Measurements from ENCODE around the gene PDXP. TPM values are rescaled to one million over a fixed set of nuclear protein-coding genes. Genes with fewer than 3 reads are reported as not detected.

The PDXP gene
- total and polyA plus RNA-seq, 7 donors = 7.5 to 51.1 (median 12.8) TPM

DNA sequence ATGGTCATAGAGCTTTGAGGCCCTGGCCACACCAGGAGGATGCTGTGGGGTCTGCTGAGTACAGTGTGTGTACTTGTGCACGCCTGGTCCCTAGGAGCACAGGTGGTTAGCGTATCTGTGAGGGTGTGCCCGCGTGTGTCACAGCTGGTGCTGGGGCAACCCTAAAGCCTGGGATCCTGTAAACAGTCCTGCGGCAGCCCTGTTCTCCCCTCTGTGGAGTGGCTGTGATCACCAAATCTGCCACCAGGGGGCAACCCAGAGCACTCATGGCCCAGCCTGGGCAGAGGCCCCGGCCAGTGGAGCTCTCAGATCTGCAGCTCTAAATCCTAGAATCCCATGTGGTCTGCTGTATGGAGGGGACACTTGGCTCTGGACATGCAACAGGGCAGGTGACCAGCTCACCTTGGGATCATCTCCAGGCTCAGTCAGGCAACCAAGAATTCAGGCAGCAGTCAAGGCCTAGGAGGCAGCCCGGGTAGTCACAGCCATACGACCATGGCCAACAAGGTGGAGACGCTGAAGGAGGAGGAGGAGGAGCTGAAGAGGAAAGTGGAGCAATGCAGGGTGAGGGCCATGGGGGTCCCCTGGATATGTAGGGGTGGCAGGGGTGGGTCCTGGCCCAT is 15.2 kb upstream of the PDXP start:
- Histone ChIP-seq H3K36me3 (peaks cover 0 to 5% (median 0%) of the 10 kb centered on the region in 4 donors), H3K4me3 (no peak overlapping the region), H3K4me1 (peaks cover 0 to 24% (median 21%) of the 10 kb centered on the region in 4 donors), H3K27ac (no peak overlapping the region), H3K27me3 (peaks cover 0 to 7% (median 6%) of the 10 kb centered on the region in 3 donors), H3K9me3 (no peaks in the 10 kb centered on the region)
- TF ChIP-seq, protein P1, sequence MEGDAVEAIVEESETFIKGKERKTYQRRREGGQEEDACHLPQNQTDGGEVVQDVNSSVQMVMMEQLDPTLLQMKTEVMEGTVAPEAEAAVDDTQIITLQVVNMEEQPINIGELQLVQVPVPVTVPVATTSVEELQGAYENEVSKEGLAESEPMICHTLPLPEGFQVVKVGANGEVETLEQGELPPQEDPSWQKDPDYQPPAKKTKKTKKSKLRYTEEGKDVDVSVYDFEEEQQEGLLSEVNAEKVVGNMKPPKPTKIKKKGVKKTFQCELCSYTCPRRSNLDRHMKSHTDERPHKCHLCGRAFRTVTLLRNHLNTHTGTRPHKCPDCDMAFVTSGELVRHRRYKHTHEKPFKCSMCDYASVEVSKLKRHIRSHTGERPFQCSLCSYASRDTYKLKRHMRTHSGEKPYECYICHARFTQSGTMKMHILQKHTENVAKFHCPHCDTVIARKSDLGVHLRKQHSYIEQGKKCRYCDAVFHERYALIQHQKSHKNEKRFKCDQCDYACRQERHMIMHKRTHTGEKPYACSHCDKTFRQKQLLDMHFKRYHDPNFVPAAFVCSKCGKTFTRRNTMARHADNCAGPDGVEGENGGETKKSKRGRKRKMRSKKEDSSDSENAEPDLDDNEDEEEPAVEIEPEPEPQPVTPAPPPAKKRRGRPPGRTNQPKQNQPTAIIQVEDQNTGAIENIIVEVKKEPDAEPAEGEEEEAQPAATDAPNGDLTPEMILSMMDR (IDR thresholded peaks at IDR 0.05) = peak; percentile 79 to 94 (median 91)
- TF ChIP-seq EP300 (IDR thresholded peaks at IDR 0.05) (no peak), POLR2A (IDR thresholded peaks at IDR 0.05) (no peak), POLR2AphosphoS5 (IDR thresholded peaks at IDR 0.05) (peak in 1 of 4 donors; percentile 6)
- WGBS, 2 donors = 23 to 33% methylated on average over 9 of the region's 9 CpGs
- intact Hi-C loops (cut with DNase I) = loop anchor here (1.0 to 2.0 kb wide), 2 partner anchors 38 to 149 kb away; no protein-coding TSS in a partner anchor
- peak; percentile 92 for DNase-seq

DNA sequence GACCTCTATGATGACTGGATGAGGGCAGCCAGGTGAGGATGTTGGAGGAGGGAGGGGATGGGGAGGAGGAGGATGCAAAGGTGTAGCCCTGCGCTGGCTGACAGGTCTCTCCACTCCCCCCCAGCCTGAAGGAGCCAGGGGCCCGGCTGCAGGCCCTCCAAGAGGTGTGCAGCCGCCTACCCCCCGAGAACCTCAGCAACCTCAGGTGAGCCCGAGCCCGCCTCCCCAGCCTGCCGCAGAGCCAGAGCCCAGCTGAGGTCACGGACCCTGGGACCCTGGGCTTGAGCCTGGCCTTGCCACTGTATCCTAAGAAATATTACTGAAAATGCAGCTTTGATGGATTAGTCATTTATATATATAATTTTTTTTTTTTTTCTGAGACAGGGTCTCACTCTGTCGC is 11.2 kb upstream of the PDXP start:
- WGBS, 2 donors = 95% methylated on average over 9 of the region's 9 CpGs
- TF ChIP-seq, protein P1 (IDR thresholded peaks at IDR 0.05) = no peak
- TF ChIP-seq POLR2A (IDR thresholded peaks at IDR 0.05) (no peak), POLR2AphosphoS5 (IDR thresholded peaks at IDR 0.05) (no peak), EP300 (IDR thresholded peaks at IDR 0.05) (no peak)
- Histone ChIP-seq H3K4me1 (peaks cover 0 to 4% (median 3%) of the 10 kb centered on the region in 4 donors), H3K9me3 (no peaks in the 10 kb centered on the region), H3K27ac (no peak overlapping the region), H3K27me3 (no peaks in the 10 kb centered on the region), H3K36me3 (peaks cover 0 to 5% (median 0%) of the 10 kb centered on the region in 4 donors), H3K4me3 (no peak overlapping the region)
- DNase-seq = no peak
- intact Hi-C loops (cut with DNase I) = no loop called here

DNA sequence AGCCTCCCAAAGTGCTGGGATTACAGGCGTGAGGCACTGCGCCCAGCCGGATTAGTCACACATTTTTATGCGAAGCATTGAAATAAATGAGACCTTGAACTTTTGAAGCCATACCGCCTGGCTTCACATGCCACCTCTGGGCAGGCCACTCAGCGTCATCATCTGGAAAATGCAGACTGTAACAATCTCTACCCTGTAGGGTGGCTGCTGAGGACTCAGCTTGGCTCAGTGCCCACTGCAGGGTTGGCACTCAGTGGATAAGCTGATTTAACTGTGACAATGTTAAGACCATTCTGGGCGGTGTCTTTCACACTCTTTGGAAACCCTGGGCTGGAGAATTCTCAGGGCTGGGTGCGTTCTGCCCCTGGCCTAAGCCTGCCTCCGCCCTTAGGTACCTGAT is 10.6 kb upstream of the PDXP start:
- DNase-seq = no peak
- Histone ChIP-seq H3K4me3 (no peak overlapping the region), H3K27ac (no peak overlapping the region), H3K27me3 (no peaks in the 10 kb centered on the region), H3K4me1 (peaks cover 0 to 4% (median 3%) of the 10 kb centered on the region in 4 donors), H3K9me3 (no peaks in the 10 kb centered on the region), H3K36me3 (peaks cover 0 to 5% (median 0%) of the 10 kb centered on the region in 4 donors)
- 51 to 87% methylated on average over 9 of the region's 9 CpGs for WGBS, 2 donors
- TF ChIP-seq POLR2A (IDR thresholded peaks at IDR 0.05) (no peak), POLR2AphosphoS5 (IDR thresholded peaks at IDR 0.05) (no peak), EP300 (IDR thresholded peaks at IDR 0.05) (no peak)
- TF ChIP-seq, protein P1 (IDR thresholded peaks at IDR 0.05) = no peak
- intact Hi-C loops (cut with DNase I) = no loop called here

DNA sequence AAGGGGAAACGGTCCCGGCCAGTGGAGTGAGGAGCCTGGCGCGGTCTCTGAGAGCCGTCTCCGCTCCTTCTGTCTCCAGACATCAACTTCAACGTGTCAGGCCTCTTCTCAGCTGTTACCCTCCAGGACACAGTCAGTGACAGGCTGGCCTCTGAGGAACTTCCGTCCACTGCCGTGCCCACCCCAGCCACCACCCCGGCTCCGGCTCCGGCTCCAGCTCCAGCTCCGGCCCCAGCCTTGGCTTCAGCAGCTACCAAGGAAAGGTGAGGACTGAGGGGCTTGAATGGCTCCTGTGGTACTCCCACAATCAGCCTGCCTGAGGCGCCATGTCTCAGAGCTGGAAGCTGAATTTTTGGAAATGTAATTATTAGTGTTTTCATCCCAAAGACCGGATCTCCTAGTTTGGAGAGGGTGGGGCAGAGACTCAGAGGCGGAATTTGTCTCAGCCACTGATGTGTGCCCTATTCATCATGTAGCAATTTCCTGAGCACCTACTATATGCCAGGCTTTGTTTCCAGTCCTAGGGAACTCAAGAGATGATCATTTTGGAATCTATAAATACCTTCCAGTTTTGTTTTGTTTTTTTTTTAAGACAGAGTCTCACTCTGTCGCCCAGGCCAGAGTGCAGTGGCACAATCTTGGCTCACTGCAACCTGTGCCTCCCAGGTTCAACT is 7.9 kb upstream of the PDXP start:
- 96 to 97% methylated on average over 17 of the region's 17 CpGs for WGBS, 2 donors
- TF ChIP-seq POLR2A (IDR thresholded peaks at IDR 0.05) (no peak), EP300 (IDR thresholded peaks at IDR 0.05) (no peak), POLR2AphosphoS5 (IDR thresholded peaks at IDR 0.05) (no peak)
- TF ChIP-seq, protein P1 (IDR thresholded peaks at IDR 0.05) = no peak
- peaks cover 0 to 5% (median 0%) of the 10 kb centered on the region in 4 donors for H3K36me3 ChIP-seq
- intact Hi-C loops (cut with DNase I) = no loop called here
- H3K4me3 ChIP-seq = no peak overlapping the region
- H3K27ac ChIP-seq = no peak overlapping the region
- H3K27me3 ChIP-seq = no peaks in the 10 kb centered on the region
- no peaks in the 10 kb centered on the region for H3K9me3 ChIP-seq
- no peak for DNase-seq
- H3K4me1 ChIP-seq = no peaks in the 10 kb centered on the region

Measured in sigmoid colon (tissue), 7 donors.